GM12801 (cell line): Measurements from ENCODE around the gene WDR5.

ENCODE experiments used
- CTCF ChIP-seq: IDR thresholded peaks from one replicate; pipeline ENCODE4 v1.5.1; 2011; ENCODE audit warnings: control low read depth; ENCODE audit not compliant: insufficient read length; ENCODE audit errors: extremely low read depth

The WDR5 gene

GRCh38 chr9:134168757-134169550 lies 33.1 kb downstream of the WDR5 start:
- no peak for TF ChIP-seq CTCF

- TF ChIP-seq CTCF: no peak
Measured at GRCh38 chr9:134169724-134170401, 34.0 kb downstream of the WDR5 start.

- no peak for TF ChIP-seq CTCF
Measured at GRCh38 chr9:134170532-134171315, 34.8 kb downstream of the WDR5 start.

- no peak for TF ChIP-seq CTCF
Measured at GRCh38 chr9:134171316-134172197, 35.7 kb downstream of the WDR5 start.

GRCh38 chr9:134172198-134173126 lies 36.6 kb downstream of the WDR5 start:
- TF ChIP-seq CTCF: no peak
